ENCODE data around the gene SLC12A2.

DNA sequence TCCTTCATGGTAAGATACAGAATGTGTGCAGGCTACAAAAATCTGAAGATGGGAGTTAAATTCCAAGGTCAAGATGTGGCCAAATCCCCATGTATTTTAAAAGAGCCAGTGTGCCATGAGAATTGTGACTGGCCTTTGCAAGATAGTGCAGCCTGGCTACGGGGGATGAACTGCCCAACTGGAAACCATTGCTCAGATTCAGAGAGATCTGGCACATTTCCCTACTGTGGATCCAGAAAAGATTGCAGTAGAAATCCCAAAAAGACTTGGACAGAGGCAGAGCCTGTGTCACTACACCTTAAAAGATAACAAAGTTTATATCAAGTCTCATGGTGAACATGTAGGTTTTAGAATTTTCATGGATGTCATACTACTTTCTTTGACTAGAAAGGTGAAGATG lies 26.2 kb downstream of the SLC12A2 start:
- TF ChIP-seq CTCF (IDR thresholded peaks at IDR 0.05 in 2 of 3, conservative IDR thresholded peaks at IDR 0.05 in 1 of 3; ENCODE audit: borderline replicate concordance in 1 of 3, insufficient read depth in 1 of 3, low read depth in 2 of 3, low read length in 2 of 3) (no peak), YY1 (IDR thresholded peaks at IDR 0.05; ENCODE audit: extremely low read depth, insufficient replicate concordance, low read depth, low read length) (no peak), SRF (IDR thresholded peaks at IDR 0.05; ENCODE audit: low read depth) (no peak), ZNF274 (IDR thresholded peaks at IDR 0.05; ENCODE audit: low read depth, low read length) (no peak), RAD21 (IDR thresholded peaks at IDR 0.05; ENCODE audit: low read depth) (no peak)

Data from HCT116 (cell line).